ENCODE measurements around the gene ZNF106.

Gene ZNF106

GRCh38 chr15:42392309-42393024, 98.5 kb downstream of the ZNF106 start:
- Histone ChIP-seq H3K9me2 (replicated peaks; ENCODE audit: low read depth, low read length) (no peaks in the 10 kb centered on the region), H4K20me1 (ENCODE audit: insufficient read depth, low read length, poor library complexity, severe bottlenecking) (no peaks in the 10 kb centered on the region), H3K36me3 (ENCODE audit: insufficient read depth, low read length) (no peaks in the 10 kb centered on the region), H3K27me3 (ENCODE audit: insufficient read depth, low read length, poor library complexity, severe bottlenecking) (no peaks in the 10 kb centered on the region), H3K4me3 (ENCODE audit: low read length, poor library complexity, severe bottlenecking) (no peak overlapping the region), H3F3A (ENCODE audit: low read depth) (no peaks in the 10 kb centered on the region), H2AFZ (ENCODE audit: low read length) (0 out of 2 replicates have a peak overlapping the region, but pooled peaks have one; percentile 51), H3K4me1 (ENCODE audit: insufficient read depth, low read length, poor library complexity, severe bottlenecking) (no peaks in the 10 kb centered on the region), H3K9ac (ENCODE audit: low read depth, low read length, poor library complexity, severe bottlenecking) (no peak overlapping the region), H3K79me2 (ENCODE audit: insufficient read depth, low read length) (no peaks in the 10 kb centered on the region), H3K9me3 (ENCODE audit: insufficient read depth, low read depth, low read length) (no peaks in the 10 kb centered on the region), H3K4me2 (ENCODE audit: low read depth, low read length, poor library complexity, severe bottlenecking) (no peak overlapping the region)
- TF ChIP-seq EZH2phosphoT487 (IDR thresholded peaks at IDR 0.05; ENCODE audit: borderline replicate concordance) (no peak), CTCF (conservative IDR thresholded peaks at IDR 0.05; ENCODE audit: low read length) (no peak)

GRCh38 chr15:42387603-42388002, 103.3 kb downstream of the ZNF106 start:
- Histone ChIP-seq H3F3A (ENCODE audit: low read depth) (no peaks in the 10 kb centered on the region), H3K4me1 (ENCODE audit: insufficient read depth, low read length, poor library complexity, severe bottlenecking) (peaks cover 22% of the 10 kb centered on the region), H3K4me3 (ENCODE audit: low read length, poor library complexity, severe bottlenecking) (no peak overlapping the region), H3K9me2 (replicated peaks; ENCODE audit: low read depth, low read length) (no peaks in the 10 kb centered on the region), H3K9me3 (ENCODE audit: insufficient read depth, low read depth, low read length) (no peaks in the 10 kb centered on the region), H3K36me3 (ENCODE audit: insufficient read depth, low read length) (no peaks in the 10 kb centered on the region), H2AFZ (ENCODE audit: low read length) (no peak overlapping the region), H3K27me3 (ENCODE audit: insufficient read depth, low read length, poor library complexity, severe bottlenecking) (no peaks in the 10 kb centered on the region), H4K20me1 (ENCODE audit: insufficient read depth, low read length, poor library complexity, severe bottlenecking) (no peaks in the 10 kb centered on the region), H3K4me2 (ENCODE audit: low read depth, low read length, poor library complexity, severe bottlenecking) (no peak overlapping the region), H3K79me2 (ENCODE audit: insufficient read depth, low read length) (no peaks in the 10 kb centered on the region), H3K9ac (ENCODE audit: low read depth, low read length, poor library complexity, severe bottlenecking) (no peak overlapping the region)
- TF ChIP-seq EZH2phosphoT487 (IDR thresholded peaks at IDR 0.05; ENCODE audit: borderline replicate concordance) (no peak), CTCF (conservative IDR thresholded peaks at IDR 0.05; ENCODE audit: low read length) (no peak)

- Histone ChIP-seq H3K4me2 (ENCODE audit: low read depth, low read length, poor library complexity, severe bottlenecking) (no peak overlapping the region), H3K9me2 (replicated peaks; ENCODE audit: low read depth, low read length) (no peaks in the 10 kb centered on the region), H3K9ac (ENCODE audit: low read depth, low read length, poor library complexity, severe bottlenecking) (no peak overlapping the region), H3K36me3 (ENCODE audit: insufficient read depth, low read length) (no peaks in the 10 kb centered on the region), H4K20me1 (ENCODE audit: insufficient read depth, low read length, poor library complexity, severe bottlenecking) (no peaks in the 10 kb centered on the region), H3K27me3 (ENCODE audit: insufficient read depth, low read length, poor library complexity, severe bottlenecking) (no peaks in the 10 kb centered on the region), H3K4me1 (ENCODE audit: insufficient read depth, low read length, poor library complexity, severe bottlenecking) (peaks cover 22% of the 10 kb centered on the region), H2AFZ (ENCODE audit: low read length) (peak overlapping the region; percentile 49), H3K4me3 (ENCODE audit: low read length, poor library complexity, severe bottlenecking) (no peak overlapping the region), H3K9me3 (ENCODE audit: insufficient read depth, low read depth, low read length) (no peaks in the 10 kb centered on the region), H3F3A (ENCODE audit: low read depth) (no peaks in the 10 kb centered on the region), H3K79me2 (ENCODE audit: insufficient read depth, low read length) (no peaks in the 10 kb centered on the region)
- TF ChIP-seq EZH2phosphoT487 (IDR thresholded peaks at IDR 0.05; ENCODE audit: borderline replicate concordance) (no peak), CTCF (conservative IDR thresholded peaks at IDR 0.05; ENCODE audit: low read length) (no peak)
These were observed 104.8 kb downstream of the ZNF106 start for GRCh38 chr15:42385980-42386700.
